ENCODE measurements around the gene CEACAM6.
"Not testable (repeated sequence)": the region's sequence is repeated elsewhere in the genome, so short reads cannot be mapped to it uniquely, and the experiment has no call there.

Gene CEACAM6

DNA sequence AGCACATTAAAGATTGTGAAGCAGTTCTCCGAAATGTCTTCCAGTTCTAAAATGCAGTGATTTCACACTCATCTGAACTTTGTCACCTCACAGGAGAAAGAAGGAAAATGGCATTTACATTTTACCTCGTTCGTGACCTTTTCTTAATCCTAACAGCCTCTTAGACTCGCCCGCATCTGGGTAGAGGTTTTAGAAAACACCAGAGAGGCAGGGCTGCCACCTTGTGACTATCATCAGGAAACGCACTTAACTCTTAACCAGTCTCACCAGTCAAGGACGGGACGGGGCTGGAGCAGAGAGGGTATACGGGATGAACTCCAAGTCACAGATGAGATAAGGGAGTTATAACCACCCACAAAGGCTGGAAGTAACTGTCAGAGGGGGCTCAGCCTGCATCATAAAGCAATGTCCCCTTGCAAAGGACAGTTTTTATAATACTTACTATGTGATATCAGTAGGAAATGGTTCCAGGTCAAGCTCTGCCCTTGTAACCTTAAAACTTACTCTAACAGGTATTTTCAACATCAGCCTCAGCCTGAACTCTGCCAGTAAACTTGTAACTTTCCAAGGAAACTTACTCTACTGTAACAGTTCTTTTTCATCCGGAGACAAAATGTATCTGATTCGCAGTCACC, 8.6 kb upstream of the CEACAM6 start:
- DNase-seq (ENCODE audit: low read depth): peak; percentile 14
- TF ChIP-seq, protein P1, sequence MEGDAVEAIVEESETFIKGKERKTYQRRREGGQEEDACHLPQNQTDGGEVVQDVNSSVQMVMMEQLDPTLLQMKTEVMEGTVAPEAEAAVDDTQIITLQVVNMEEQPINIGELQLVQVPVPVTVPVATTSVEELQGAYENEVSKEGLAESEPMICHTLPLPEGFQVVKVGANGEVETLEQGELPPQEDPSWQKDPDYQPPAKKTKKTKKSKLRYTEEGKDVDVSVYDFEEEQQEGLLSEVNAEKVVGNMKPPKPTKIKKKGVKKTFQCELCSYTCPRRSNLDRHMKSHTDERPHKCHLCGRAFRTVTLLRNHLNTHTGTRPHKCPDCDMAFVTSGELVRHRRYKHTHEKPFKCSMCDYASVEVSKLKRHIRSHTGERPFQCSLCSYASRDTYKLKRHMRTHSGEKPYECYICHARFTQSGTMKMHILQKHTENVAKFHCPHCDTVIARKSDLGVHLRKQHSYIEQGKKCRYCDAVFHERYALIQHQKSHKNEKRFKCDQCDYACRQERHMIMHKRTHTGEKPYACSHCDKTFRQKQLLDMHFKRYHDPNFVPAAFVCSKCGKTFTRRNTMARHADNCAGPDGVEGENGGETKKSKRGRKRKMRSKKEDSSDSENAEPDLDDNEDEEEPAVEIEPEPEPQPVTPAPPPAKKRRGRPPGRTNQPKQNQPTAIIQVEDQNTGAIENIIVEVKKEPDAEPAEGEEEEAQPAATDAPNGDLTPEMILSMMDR (conservative IDR thresholded peaks at IDR 0.05; ENCODE audit: low read depth, low read length): peak; percentile 60
- H3K4me3 ChIP-seq (ENCODE audit: low read length): no peak overlapping the region

DNA sequence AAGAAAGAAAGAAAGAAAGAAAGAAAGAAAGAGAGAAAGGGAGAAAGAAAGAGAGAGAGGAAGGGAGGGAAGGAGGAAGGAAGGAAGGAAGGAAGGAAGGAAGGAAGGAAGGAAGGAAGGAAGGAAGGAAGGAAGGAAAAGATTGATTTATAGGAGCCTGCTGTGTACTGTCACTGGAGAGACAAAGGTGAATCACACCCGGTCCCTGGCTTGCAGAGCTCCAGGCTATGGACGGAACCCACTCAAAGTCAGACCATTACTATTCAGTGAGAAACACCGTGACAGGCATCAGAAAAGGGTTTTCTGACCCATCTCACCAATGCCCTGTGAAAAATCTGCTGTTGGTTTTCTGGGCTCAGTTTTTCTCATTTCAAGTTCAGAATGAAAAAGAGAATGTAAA, 7.3 kb upstream of the CEACAM6 start:
- DNase-seq (ENCODE audit: low read depth): no peak
- H3K4me3 ChIP-seq (ENCODE audit: low read length): no peak overlapping the region
- TF ChIP-seq, protein P1 (conservative IDR thresholded peaks at IDR 0.05; ENCODE audit: low read depth, low read length): no peak

DNA sequence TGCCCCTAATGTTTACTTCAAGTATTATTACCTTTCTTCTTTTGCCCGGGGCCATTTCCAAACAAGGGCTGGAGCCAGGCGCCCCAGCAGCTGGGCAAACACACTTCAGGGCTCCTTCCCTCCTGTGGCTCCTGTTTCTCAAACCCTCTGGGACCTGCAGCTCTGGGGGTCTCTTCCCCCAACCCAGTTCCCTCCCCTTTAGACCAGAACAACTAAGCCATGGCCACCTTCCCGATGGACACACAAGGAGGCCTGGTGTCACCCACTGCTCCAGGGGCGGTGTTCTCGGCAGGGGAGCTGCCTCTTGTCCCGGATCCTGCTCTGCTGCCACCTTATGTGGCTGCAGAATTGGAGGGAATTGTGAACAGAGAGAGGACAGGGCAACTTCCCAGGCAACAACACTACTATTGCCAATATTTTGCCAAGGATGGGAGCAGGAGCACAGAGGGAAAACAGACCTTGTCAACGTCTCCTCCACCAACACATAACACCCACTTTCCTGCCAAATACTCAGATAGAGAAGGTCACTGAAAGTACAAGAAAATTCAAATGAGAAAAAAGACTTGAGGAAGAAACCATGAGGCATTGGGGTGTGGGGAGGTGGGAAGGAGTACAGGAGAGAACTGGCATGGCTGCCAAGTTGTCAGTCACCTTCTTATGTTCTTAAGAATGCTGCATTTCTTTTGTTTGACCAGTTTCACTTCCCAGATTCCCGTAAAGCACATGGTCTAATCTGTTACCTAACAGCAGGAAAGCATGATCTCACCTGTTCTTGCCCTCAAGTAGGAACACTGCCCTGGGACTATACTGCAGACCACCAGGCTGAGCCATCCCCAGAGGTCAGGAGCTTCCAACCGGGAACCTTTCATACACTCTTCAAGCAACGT, 4.8 kb upstream of the CEACAM6 start:
- not testable (repeated sequence) for H3K4me3 ChIP-seq (ENCODE audit: low read length); DNase-seq (ENCODE audit: low read depth)

DNA sequence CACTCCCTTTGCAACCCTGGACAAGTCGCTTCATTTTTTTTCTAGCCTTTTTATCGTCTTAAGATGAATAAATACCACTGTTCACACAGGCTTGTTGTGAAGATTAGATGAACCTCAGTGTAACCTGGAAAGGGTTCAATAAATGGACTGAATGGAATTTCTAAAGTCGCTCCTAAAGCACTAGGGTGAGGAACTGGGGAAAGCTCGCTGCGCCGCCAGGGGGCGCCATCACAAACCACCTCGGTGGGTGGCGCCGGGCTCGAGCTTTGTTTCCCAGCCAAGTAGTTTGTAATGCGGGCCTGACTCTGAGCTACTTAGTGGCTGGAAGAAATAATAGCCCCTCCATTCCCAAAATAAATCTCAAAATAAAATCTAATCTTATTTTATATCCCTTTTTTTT, 2.2 kb upstream of the CEACAM6 start:
- DNase-seq (ENCODE audit: low read depth): no peak
- TF ChIP-seq, protein P1 (conservative IDR thresholded peaks at IDR 0.05; ENCODE audit: low read depth, low read length): peak; percentile 74
- H3K4me3 ChIP-seq (ENCODE audit: low read length): no peak overlapping the region

DNA sequence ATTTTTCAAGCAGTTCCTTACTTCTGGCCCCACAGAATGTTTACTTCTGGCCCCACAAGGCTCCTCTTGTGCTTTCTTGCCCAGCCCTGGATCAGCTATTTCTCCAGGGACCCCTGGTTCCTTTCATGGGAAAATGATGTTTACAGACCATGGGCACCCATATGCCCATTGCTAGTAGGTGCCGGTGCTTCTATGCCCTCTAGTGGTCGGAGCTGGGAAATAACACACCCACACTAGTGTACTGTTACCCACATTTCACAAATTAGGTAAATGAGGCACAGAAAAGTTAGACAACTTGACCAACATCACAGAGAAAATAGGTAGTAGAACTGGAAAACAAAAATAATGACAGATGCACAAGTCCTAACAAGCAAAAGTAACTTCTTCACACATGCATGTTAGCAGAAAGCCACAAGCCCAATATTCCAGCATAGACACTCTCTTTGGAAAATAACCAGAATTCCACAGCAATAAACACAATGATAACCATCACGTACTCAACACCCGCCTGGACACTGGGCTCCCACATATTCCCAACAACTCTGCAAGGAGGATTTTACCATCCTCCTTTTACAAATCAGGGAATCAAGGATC, 1.3 kb upstream of the CEACAM6 start:
- TF ChIP-seq, protein P1 (conservative IDR thresholded peaks at IDR 0.05; ENCODE audit: low read depth, low read length): peak; percentile 85
- DNase-seq (ENCODE audit: low read depth): no peak
- no peak overlapping the region for H3K4me3 ChIP-seq (ENCODE audit: low read length)

DNA sequence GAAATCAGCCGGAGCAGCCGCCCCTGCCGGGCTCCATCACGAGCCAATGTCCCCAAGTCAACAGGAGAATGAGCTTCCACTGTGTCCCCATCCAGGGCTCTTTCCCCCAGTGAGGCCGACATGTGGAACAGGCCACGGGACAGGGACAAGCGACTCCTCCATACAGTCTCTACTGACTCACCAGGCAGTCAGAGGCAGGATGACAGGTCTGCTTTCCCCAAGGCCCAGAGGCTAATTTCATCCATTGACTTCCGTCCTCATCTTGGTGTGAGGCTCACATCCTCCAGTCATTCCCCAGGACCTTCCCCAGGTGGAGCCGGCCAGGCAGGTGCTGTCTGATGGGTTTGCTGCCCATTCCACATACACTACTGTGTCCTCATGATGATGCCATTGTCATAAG, 3.5 kb downstream of the CEACAM6 start:
- no peak overlapping the region for H3K4me3 ChIP-seq (ENCODE audit: low read length)
- no peak for DNase-seq (ENCODE audit: low read depth)
- TF ChIP-seq, protein P1 (conservative IDR thresholded peaks at IDR 0.05; ENCODE audit: low read depth, low read length): no peak

DNA sequence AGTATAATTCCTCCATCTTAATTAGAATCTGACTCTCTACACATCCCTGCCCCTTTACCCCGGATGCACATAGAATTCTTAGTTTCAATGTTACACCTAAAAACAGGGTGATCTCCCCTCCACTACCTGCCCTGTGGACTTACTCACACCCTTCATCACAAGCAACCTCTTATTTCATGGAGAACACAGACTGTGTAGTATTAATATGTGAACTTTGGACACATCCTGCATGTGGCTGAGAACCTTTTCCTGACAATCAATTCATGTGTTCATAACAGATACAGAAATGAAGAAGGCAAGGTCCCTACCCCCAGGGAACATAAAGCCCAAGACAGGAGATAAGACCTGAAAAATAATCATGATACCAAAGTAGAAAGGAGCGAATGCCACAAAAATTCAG, 11.8 kb downstream of the CEACAM6 start:
- TF ChIP-seq, protein P1 (conservative IDR thresholded peaks at IDR 0.05; ENCODE audit: low read depth, low read length): no peak
- DNase-seq (ENCODE audit: low read depth): no peak

DNA sequence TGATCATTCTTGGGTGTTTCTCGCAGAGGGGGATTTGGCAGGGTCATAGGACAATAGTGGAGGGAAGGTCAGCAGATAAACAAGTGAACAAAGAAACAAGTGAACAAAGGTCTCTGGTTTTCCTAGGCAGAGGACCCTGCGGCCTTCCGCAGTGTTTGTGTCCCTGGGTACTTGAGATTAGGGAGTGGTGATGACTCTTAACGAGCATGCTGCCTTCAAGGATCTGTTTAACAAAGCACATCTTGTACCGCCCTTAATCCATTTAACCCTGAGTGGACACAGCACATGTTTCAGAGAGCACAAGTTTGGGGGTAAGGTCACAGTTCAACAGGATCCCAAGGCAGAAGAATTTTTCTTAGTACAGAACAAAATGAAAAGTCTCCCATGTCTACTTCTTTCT, 12.8 kb downstream of the CEACAM6 start:
- H3K4me3 ChIP-seq (ENCODE audit: low read length); DNase-seq (ENCODE audit: low read depth): not testable (repeated sequence)

More for the DNA sequence above, 11.8 kb downstream of the CEACAM6 start:
- no peak overlapping the region for H3K4me3 ChIP-seq (ENCODE audit: low read length)

Data from retinal pigment epithelial cell (primary cell).